ENCODE measurements around the gene WDR70. TPM values are rescaled to one million over a fixed set of nuclear protein-coding genes. Genes with fewer than 3 reads are reported as not detected.

The WDR70 gene
- total and polyA plus RNA-seq, 10 of the 15 experiments (the other 5 are each of a cell fraction or from before 2014, with no cell fraction given) = 10.9 to 33.6 (median 29.1) TPM

- CTCF ChIA-PET = no interaction called here
- Histone ChIP-seq H3K4me2 (ENCODE audit: control insufficient read depth, insufficient read depth) (no peak overlapping the region), H3K27ac (ENCODE audit: control insufficient read depth, insufficient read depth) (no peak overlapping the region), H4K20me1 (ENCODE audit: control insufficient read depth, insufficient read depth) (no peaks in the 10 kb centered on the region), H3K36me3 (ENCODE audit: control insufficient read depth in 2 of 2, insufficient read depth in 2 of 2, low read length in 1 of 2) (no peaks in the 10 kb centered on the region), H3K9ac (ENCODE audit: control insufficient read depth, insufficient read depth, low read length) (no peak overlapping the region), H3K9me3 (replicated peaks; ENCODE audit: control insufficient read depth, insufficient read depth, low read length) (no peaks in the 10 kb centered on the region), H3K79me2 (ENCODE audit: control insufficient read depth, insufficient read depth, low read length) (no peaks in the 10 kb centered on the region), H2AFZ (ENCODE audit: control insufficient read depth, low read depth, low read length) (no peak overlapping the region), H3K4me3 (no peak overlapping the region), H3K27me3 (replicated peaks in 1 of 2; ENCODE audit: control insufficient read depth in 2 of 2, insufficient read depth in 2 of 2, low read length in 1 of 2) (no peaks in the 10 kb centered on the region), H3K4me1 (ENCODE audit: control insufficient read depth, insufficient read depth, low read length) (no peaks in the 10 kb centered on the region)
- no peak for FAIRE-seq
- no TSS peak for BruUV-seq (replicated peaks)
- WGBS (ENCODE audit: insufficient coverage, insufficient replicate concordance, low lambda C conversion rate, missing lambda C conversion rate) = 89% methylated on average over 4 of the region's 4 CpGs
- TF ChIP-seq NFIC (IDR thresholded peaks at IDR 0.05; ENCODE audit: low read depth, low read length) = no peak
- TF ChIP-seq KDM1A (IDR thresholded peaks at IDR 0.05; ENCODE audit: borderline replicate concordance) = no peak
- no peak for TF ChIP-seq MYB (IDR thresholded peaks at IDR 0.05; ENCODE audit: borderline replicate concordance, low read depth, low read length)
- no peak for TF ChIP-seq MTA3 (IDR thresholded peaks at IDR 0.05; ENCODE audit: borderline replicate concordance, low read length)
- no peak for TF ChIP-seq YBX1 (IDR thresholded peaks at IDR 0.05)
- TF ChIP-seq SMC3 (IDR thresholded peaks at IDR 0.05; ENCODE audit: borderline replicate concordance, low read length) = no peak
- TF ChIP-seq BMI1 (IDR thresholded peaks at IDR 0.05; ENCODE audit: borderline replicate concordance) = no peak
- TF ChIP-seq SPI1 (IDR thresholded peaks at IDR 0.05; ENCODE audit: borderline replicate concordance, insufficient read depth, low read depth, low read length) = no peak
- TF ChIP-seq PKNOX1 (IDR thresholded peaks at IDR 0.05) = no peak
- no peak for TF ChIP-seq REST (IDR thresholded peaks at IDR 0.05; ENCODE audit: low read depth, low read length)
- no peak for TF ChIP-seq MXI1 (IDR thresholded peaks at IDR 0.05; ENCODE audit: low read depth, low read length)
- no peak for TF ChIP-seq ZBTB33 (IDR thresholded peaks at IDR 0.05)
- no peak for TF ChIP-seq E2F8 (IDR thresholded peaks at IDR 0.05; ENCODE audit: low read depth, partially characterized antibody)
- no peak for TF ChIP-seq RBBP5 (conservative IDR thresholded peaks at IDR 0.05)
- no peak for TF ChIP-seq ATF7 (IDR thresholded peaks at IDR 0.05; ENCODE audit: low read depth)
- no peak for DNase-seq (ENCODE audit: low read depth, low spot score)
- in situ Hi-C loops (cut with MboI) = no loop called here
- intact Hi-C loops (cut with micrococcal nuclease; ENCODE audit: unreplicated experiment) = no loop called here
- SMC1A ChIA-PET (ENCODE audit: uncharacterized antibody, unreplicated experiment) = no interaction called here
- no peak for ATAC-seq
- RAD21 ChIA-PET (ENCODE audit: unreplicated experiment) = no interaction called here
- POLR2A ChIA-PET = no interaction called here
These were observed 277.9 kb downstream of the WDR70 start for GRCh38 chr5:37657046-37657445.

Measured in GM12878 (cell line).